ENCODE results near the gene CLSTN2.

DNA sequence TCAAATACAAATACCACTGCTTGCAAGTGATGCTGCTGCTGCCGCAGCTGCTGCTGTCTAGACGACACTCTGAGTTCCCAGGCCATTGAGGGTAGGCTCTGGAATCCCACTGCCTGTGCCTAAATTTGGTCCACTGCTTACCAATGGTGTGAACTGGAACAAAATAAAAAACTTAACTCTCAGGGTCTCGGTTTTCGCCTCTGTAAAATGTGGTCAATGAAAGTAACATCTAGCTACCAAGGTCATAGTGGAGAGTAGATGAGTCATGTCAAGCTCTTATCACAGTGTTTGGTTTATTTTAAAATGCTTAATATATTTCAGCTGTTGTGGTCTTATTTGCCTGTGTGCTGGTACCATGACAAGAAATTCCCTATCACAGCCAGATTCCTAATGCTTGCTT lies 299.3 kb downstream of the CLSTN2 start:
- TF ChIP-seq EP300 (IDR thresholded peaks at IDR 0.05) (no peak), POLR2A (IDR thresholded peaks at IDR 0.05; ENCODE audit: low read depth) (no peak)
- TF ChIP-seq, protein P1, sequence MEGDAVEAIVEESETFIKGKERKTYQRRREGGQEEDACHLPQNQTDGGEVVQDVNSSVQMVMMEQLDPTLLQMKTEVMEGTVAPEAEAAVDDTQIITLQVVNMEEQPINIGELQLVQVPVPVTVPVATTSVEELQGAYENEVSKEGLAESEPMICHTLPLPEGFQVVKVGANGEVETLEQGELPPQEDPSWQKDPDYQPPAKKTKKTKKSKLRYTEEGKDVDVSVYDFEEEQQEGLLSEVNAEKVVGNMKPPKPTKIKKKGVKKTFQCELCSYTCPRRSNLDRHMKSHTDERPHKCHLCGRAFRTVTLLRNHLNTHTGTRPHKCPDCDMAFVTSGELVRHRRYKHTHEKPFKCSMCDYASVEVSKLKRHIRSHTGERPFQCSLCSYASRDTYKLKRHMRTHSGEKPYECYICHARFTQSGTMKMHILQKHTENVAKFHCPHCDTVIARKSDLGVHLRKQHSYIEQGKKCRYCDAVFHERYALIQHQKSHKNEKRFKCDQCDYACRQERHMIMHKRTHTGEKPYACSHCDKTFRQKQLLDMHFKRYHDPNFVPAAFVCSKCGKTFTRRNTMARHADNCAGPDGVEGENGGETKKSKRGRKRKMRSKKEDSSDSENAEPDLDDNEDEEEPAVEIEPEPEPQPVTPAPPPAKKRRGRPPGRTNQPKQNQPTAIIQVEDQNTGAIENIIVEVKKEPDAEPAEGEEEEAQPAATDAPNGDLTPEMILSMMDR (IDR thresholded peaks at IDR 0.05) = no peak

Data from esophagus muscularis mucosa (tissue), 4 donors.